Immature natural killer cell (primary cell): ENCODE data around the gene TTLL9. TPM values are rescaled to one million over a fixed set of nuclear protein-coding genes. Genes with fewer than 3 reads are reported as not detected.
"Not testable (repeated sequence)": the region's sequence is repeated elsewhere in the genome, so short reads cannot be mapped to it uniquely, and the experiment has no call there.

ENCODE experiments used
- DNase-seq, 3 donors: peaks; one replicate each; pipeline ENCODE4 v3.0.0; 2022; ENCODE audit warnings: mixed read lengths in 1 of 3
- H3K27ac Mint-ChIP-seq, 6 donors: one replicate each; pipeline ENCODE4 v1.8.0; 2020; ENCODE audit warnings: mixed read lengths in 6 of 6, mild to moderate bottlenecking in 5 of 6, inconsistent platforms in 4 of 6, moderate library complexity in 3 of 6
- H3K27me3 Mint-ChIP-seq, 3 donors: one replicate each; pipeline ENCODE4 v1.8.0; 2020 to 2021; ENCODE audit warnings: low read depth in 3 of 3, mild to moderate bottlenecking in 3 of 3, mixed read lengths in 3 of 3, moderate library complexity in 3 of 3, inconsistent platforms in 1 of 3
- H3K36me3 Mint-ChIP-seq, 3 donors: one replicate each; pipeline ENCODE4 v1.8.0; 2020; ENCODE audit warnings: mixed read lengths in 3 of 3, inconsistent platforms in 2 of 3, mild to moderate bottlenecking in 2 of 3
- H3K4me1 Mint-ChIP-seq, 2 donors: one replicate each; pipeline ENCODE4 v1.8.0; 2020; ENCODE audit warnings: inconsistent platforms in 2 of 2, mild to moderate bottlenecking in 2 of 2, mixed read lengths in 2 of 2, moderate library complexity in 1 of 2
- H3K4me3 Mint-ChIP-seq, 5 donors: one replicate each; pipeline ENCODE4 v1.8.0; 2020; ENCODE audit warnings: mild to moderate bottlenecking in 5 of 5, mixed read lengths in 5 of 5, inconsistent platforms in 3 of 5, moderate library complexity in 3 of 5
- H3K9me3 Mint-ChIP-seq, 6 donors: one replicate each; pipeline ENCODE4 v1.8.0; 2020; ENCODE audit warnings: mild to moderate bottlenecking in 6 of 6, mixed read lengths in 6 of 6, inconsistent platforms in 4 of 6, moderate library complexity in 3 of 6
- polyA plus RNA-seq, 3 donors: library from polyadenylated mRNA; unstranded; fragments of 300-500 nt; fragmentation: Illumina TruSeq; gene quantifications; one replicate each; pipeline ENCODE4 v1.2.3, GENCODE V29; 2021

The TTLL9 gene
- polyA plus RNA-seq, 3 donors from 2014 or later, result 0.37 TPM; not detected in 2

DNA sequence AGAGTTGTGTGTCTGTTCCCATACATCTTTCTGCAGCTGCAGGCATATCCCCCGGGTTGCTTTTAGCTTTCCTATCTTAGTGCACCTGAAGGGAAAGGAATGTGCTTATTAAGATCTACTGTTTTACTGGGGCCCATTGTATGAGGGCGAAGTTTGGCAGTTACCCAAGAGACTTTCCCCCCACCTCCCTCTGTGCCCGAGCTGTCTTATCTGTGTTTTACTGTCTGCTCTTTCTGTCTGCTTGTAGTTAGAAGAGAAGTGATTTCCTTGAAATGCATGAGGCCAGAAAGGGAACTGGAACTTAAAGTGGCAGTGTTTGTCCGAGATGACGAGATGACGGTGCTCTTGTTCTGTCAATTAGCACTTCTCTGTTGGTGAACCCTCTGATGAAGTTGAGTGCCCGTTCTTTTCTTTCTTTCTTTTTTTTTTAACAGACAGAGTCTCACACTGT is 47.6 kb downstream of the TTLL9 start:
- peaks cover 7 to 12% (median 9%) of the 10 kb centered on the region in 3 donors for H3K27me3 Mint-ChIP-seq
- not testable (repeated sequence) for H3K4me3 Mint-ChIP-seq, H3K4me1 Mint-ChIP-seq, DNase-seq, H3K36me3 Mint-ChIP-seq, H3K9me3 Mint-ChIP-seq, H3K27ac Mint-ChIP-seq

DNA sequence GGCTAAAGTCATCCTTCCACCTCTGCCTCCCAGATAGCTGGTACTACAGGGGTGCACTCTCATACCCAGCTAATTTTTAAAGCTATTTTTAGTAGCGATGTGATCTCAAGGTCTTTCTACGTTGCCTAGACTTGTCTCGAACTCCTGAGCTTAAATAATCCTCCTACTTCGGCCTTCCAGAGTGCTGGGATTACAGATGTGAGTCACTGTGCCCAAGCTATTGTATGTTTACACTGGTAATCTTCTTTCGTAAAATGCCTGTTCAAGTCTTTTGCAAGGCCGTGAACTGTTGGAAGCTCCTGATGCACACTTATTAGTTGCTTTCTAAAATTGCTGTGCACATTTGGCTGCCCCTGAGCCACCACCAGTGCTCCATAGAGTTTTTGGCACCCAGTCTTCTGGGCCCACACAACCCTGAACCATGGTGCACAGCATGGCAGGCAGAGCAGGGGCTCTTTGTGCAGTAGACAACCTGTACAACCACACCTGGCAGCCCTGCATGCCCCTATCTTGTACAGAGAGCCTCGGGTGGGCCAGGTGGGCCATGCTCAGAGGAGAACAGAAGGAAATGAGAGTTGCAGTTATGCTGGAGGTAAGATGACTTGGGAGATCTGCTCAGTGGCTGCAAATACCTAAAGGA is 48.2 kb downstream of the TTLL9 start:
- no peak overlapping the region for H3K4me3 Mint-ChIP-seq
- H3K27me3 Mint-ChIP-seq, result peaks cover 7 to 12% (median 12%) of the 10 kb centered on the region in 3 donors
- DNase-seq, result no peak
- no peaks in the 10 kb centered on the region for H3K4me1 Mint-ChIP-seq
- H3K9me3 Mint-ChIP-seq, result peaks cover 0 to 1% (median 0%) of the 10 kb centered on the region in 6 donors
- no peaks in the 10 kb centered on the region for H3K36me3 Mint-ChIP-seq
- no peak overlapping the region for H3K27ac Mint-ChIP-seq

- Mint-ChIP-seq H3K4me3 (no peak overlapping the region), H3K27ac (no peak overlapping the region), H3K36me3 (no peaks in the 10 kb centered on the region), H3K9me3 (peaks cover 0 to 1% (median 0%) of the 10 kb centered on the region in 6 donors), H3K4me1 (no peaks in the 10 kb centered on the region), H3K27me3 (peaks cover 7 to 15% (median 12%) of the 10 kb centered on the region in 3 donors)
- no peak for DNase-seq
Observed at GRCh38 chr20:31919410-31920155, 49.1 kb downstream of the TTLL9 start.

DNA sequence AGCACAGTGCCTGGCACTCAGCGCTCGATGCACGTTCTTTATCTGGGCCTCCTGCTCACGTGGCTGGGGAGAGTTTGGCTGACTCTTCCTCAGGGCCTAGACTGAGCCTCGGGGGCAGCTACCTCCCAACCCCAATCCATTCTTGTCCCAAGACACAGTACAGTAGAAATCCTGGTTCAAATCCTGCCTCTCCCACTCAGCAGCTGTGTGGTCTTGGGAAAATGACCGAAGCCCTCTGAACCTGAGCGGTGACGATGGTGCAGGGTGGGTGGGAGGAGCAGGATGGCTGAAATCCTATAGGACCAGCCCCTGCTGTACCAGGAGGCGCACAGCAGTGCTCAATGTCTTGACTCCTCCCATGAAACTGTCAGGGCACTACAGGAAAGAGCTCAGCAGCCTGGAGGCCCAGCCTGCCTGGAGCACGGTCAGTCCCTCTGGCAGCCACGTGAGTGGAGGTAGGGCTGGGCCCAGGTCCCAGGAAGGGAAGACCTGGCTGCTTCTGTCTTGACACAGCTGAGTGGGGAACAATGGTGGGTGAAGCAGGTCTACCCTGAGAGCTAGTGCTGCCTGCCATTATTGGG is 49.9 kb downstream of the TTLL9 start:
- no peak for DNase-seq
- H3K36me3 Mint-ChIP-seq, result no peaks in the 10 kb centered on the region
- no peak overlapping the region for H3K27ac Mint-ChIP-seq
- H3K27me3 Mint-ChIP-seq, result peaks cover 7 to 15% (median 10%) of the 10 kb centered on the region in 3 donors
- H3K9me3 Mint-ChIP-seq, result peaks cover 0 to 1% (median 0%) of the 10 kb centered on the region in 6 donors
- no peak overlapping the region for H3K4me3 Mint-ChIP-seq
- no peaks in the 10 kb centered on the region for H3K4me1 Mint-ChIP-seq

DNA sequence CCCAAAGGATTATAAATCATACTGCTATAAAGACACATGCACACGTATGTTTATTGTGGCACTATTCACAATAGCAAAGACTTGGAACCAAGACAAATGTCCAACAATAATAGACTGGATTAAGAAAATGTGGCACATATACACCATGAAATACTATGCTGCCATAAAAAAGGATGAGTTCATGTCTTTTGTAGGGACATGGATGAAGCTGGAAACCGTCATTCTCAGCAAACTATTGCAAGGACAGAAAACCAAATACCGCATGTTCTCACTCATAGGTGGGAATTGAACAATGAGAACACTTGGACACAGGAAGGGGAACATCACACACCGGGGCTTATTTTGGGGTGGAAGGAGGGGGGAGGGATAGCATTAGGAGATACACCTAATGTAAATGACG is 51.0 kb downstream of the TTLL9 start:
- peaks cover 7 to 13% (median 10%) of the 10 kb centered on the region in 3 donors for H3K27me3 Mint-ChIP-seq
- DNase-seq, H3K4me3 Mint-ChIP-seq, H3K36me3 Mint-ChIP-seq, H3K27ac Mint-ChIP-seq, H3K4me1 Mint-ChIP-seq, H3K9me3 Mint-ChIP-seq: not testable (repeated sequence)

GRCh38 chr20:31922181-31922580 is 51.7 kb downstream of the TTLL9 start:
- peaks cover 7 to 13% (median 10%) of the 10 kb centered on the region in 3 donors for H3K27me3 Mint-ChIP-seq
- DNase-seq, result no peak
- H3K27ac Mint-ChIP-seq, result no peak overlapping the region
- H3K36me3 Mint-ChIP-seq, result no peaks in the 10 kb centered on the region
- H3K9me3 Mint-ChIP-seq, result peaks cover 0 to 1% (median 0%) of the 10 kb centered on the region in 6 donors
- H3K4me3 Mint-ChIP-seq, result no peak overlapping the region
- no peaks in the 10 kb centered on the region for H3K4me1 Mint-ChIP-seq

- DNase-seq, result no peak
- H3K4me3 Mint-ChIP-seq, result no peak overlapping the region
- no peaks in the 10 kb centered on the region for H3K4me1 Mint-ChIP-seq
- no peaks in the 10 kb centered on the region for H3K36me3 Mint-ChIP-seq
- H3K27me3 Mint-ChIP-seq, result peaks cover 7 to 13% (median 12%) of the 10 kb centered on the region in 3 donors
- H3K9me3 Mint-ChIP-seq, result peaks cover 0 to 1% (median 0%) of the 10 kb centered on the region in 6 donors
- no peak overlapping the region for H3K27ac Mint-ChIP-seq
Observed at GRCh38 chr20:31922588-31922987, 52.2 kb downstream of the TTLL9 start.

- no peaks in the 10 kb centered on the region for H3K4me1 Mint-ChIP-seq
- no peak overlapping the region for H3K27ac Mint-ChIP-seq
- H3K36me3 Mint-ChIP-seq, result no peaks in the 10 kb centered on the region
- H3K9me3 Mint-ChIP-seq, result peaks cover 0 to 1% (median 0%) of the 10 kb centered on the region in 6 donors
- H3K4me3 Mint-ChIP-seq, result no peak overlapping the region
- no peak for DNase-seq
- H3K27me3 Mint-ChIP-seq, result peaks cover 2 to 10% (median 7%) of the 10 kb centered on the region in 3 donors
Observed at GRCh38 chr20:31923388-31924331, 53.2 kb downstream of the TTLL9 start.

DNA sequence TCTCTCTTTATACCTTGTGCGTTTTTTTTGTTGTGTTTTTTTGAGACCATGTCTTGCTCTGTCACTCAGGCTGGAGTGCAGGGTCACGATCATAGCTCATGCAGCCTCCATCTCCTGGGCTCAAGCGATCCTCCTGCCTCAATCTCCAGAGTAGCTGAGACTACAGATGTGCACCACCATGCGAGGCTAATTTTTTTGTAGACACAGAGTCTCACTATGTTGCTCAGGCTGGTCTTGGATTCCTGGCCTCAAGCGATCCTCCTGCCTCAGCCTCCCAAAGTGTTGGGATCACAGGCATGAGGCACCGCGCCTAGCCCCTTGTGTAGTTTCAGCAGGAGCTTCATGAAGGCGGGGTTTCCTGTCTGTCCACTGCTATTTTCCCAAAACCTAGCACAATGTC is 54.1 kb downstream of the TTLL9 start:
- Mint-ChIP-seq H3K4me3 (no peak overlapping the region), H3K27ac (no peak overlapping the region), H3K4me1 (no peaks in the 10 kb centered on the region), H3K27me3 (peaks cover 0 to 6% (median 5%) of the 10 kb centered on the region in 3 donors), H3K36me3 (no peaks in the 10 kb centered on the region), H3K9me3 (peaks cover 0 to 1% (median 0%) of the 10 kb centered on the region in 6 donors)
- DNase-seq, result no peak

GRCh38 chr20:31925631-31926030 is 55.2 kb downstream of the TTLL9 start:
- H3K4me3 Mint-ChIP-seq, result no peak overlapping the region
- no peak for DNase-seq
- peaks cover 0 to 1% (median 0%) of the 10 kb centered on the region in 6 donors for H3K9me3 Mint-ChIP-seq
- no peaks in the 10 kb centered on the region for H3K4me1 Mint-ChIP-seq
- H3K27ac Mint-ChIP-seq, result no peak overlapping the region
- H3K27me3 Mint-ChIP-seq, result peaks cover 0 to 5% (median 3%) of the 10 kb centered on the region in 3 donors
- no peaks in the 10 kb centered on the region for H3K36me3 Mint-ChIP-seq

GRCh38 chr20:31926493-31926892 is 56.1 kb downstream of the TTLL9 start:
- Mint-ChIP-seq H3K36me3 (no peaks in the 10 kb centered on the region), H3K27me3 (peaks cover 0 to 6% (median 5%) of the 10 kb centered on the region in 3 donors), H3K9me3 (no peaks in the 10 kb centered on the region), H3K27ac (no peak overlapping the region), H3K4me1 (no peaks in the 10 kb centered on the region), H3K4me3 (no peak overlapping the region)
- no peak for DNase-seq

GRCh38 chr20:31927627-31928159 is 57.3 kb downstream of the TTLL9 start:
- H3K27ac Mint-ChIP-seq, result no peak overlapping the region
- no peaks in the 10 kb centered on the region for H3K9me3 Mint-ChIP-seq
- no peak overlapping the region for H3K4me3 Mint-ChIP-seq
- H3K36me3 Mint-ChIP-seq, result no peaks in the 10 kb centered on the region
- no peak for DNase-seq
- H3K27me3 Mint-ChIP-seq, result peaks cover 0 to 6% (median 5%) of the 10 kb centered on the region in 3 donors
- no peaks in the 10 kb centered on the region for H3K4me1 Mint-ChIP-seq

GRCh38 chr20:31929631-31930030 is 59.2 kb downstream of the TTLL9 start:
- not testable (repeated sequence) for H3K27me3 Mint-ChIP-seq, H3K27ac Mint-ChIP-seq, H3K4me1 Mint-ChIP-seq, H3K4me3 Mint-ChIP-seq, DNase-seq, H3K36me3 Mint-ChIP-seq, H3K9me3 Mint-ChIP-seq
